HepG2 (cell line): ENCODE data around the gene SLCO2B1. TPM values are rescaled to one million over a fixed set of nuclear protein-coding genes. Genes with fewer than 3 reads are reported as not detected.

Source experiments
- ATAC-seq: fragments of 200-7000 bp; cut with Tn5 transposase; 3 replicates; pipeline ENCODE4 v1.9.1; 2020; ENCODE audit warnings: mild to moderate bottlenecking, moderate library complexity
- BruUV-seq: library from RNA; stranded (reverse); fragments of 400-500 nt; replicated peaks from 2 replicates; lab custom pipeline; 2021; lab: Mats Ljungman, UMichigan
- CTCF ChIA-PET: fragments of 300-600 bp; formaldehyde crosslinking; extraction: SDS; loops from one replicate; lab custom pipeline; 2021; ENCODE audit warnings: low total read pairs, inconsistent platforms, low intra/inter-chr PET ratio; lab: Yijun Ruan, JAX
- POLR2A ChIA-PET: fragments of 350-600 bp; sonication (Branson Sonifier 250); formaldehyde crosslinking; loops from one replicate; lab custom pipeline; 2020; ENCODE audit warnings: antibody characterized with exemption, inconsistent platforms; lab: Yijun Ruan, JAX
- DNase-seq: peaks from one replicate; pipeline ENCODE4 v3.0.0-alpha.2; 2015; ENCODE audit warnings: low spot score
- FAIRE-seq: peaks from 3 replicates; lab custom pipeline; 2011; peaks lifted over from hg19 to GRCh38; lab: Jason Lieb, UNC
- H2AFZ ChIP-seq: one replicate; pipeline ENCODE4 v1.6.1; 2011; ENCODE audit warnings: low read length, inconsistent platforms
- H3K27ac ChIP-seq: fragments of 300-600 bp; 3 replicates; pipeline ENCODE4 v1.8.0; 2011; ENCODE audit warnings: mixed run types, mild to moderate bottlenecking, mixed read lengths, low read length, inconsistent platforms; ENCODE audit not compliant: insufficient read depth; ENCODE audit errors: extremely low read length
- H3K27me3 ChIP-seq, 2 experiments: fragments of 200-600 bp in 1 of 2; 2 replicates in 1 of 2; 3 replicates in 1 of 2; pipeline versions ENCODE4 v1.6.0 to v1.8.0; 2011; ENCODE audit warnings: low read length in 2 of 2, mild to moderate bottlenecking in 2 of 2, moderate library complexity in 2 of 2, inconsistent platforms in 1 of 2; ENCODE audit not compliant: insufficient read depth in 2 of 2, control insufficient read depth in 1 of 2
- H3K36me3 ChIP-seq, 2 experiments: fragments of 200-600 bp in 1 of 2; replicated peaks in 1 of 2; 2 replicates in 1 of 2; 3 replicates in 1 of 2; pipeline versions ENCODE4 v1.5.1 to v1.8.0; 2011; ENCODE audit warnings: low read length in 2 of 2, inconsistent platforms in 1 of 2; ENCODE audit not compliant: insufficient read depth in 2 of 2, control insufficient read depth in 1 of 2
- H3K4me1 ChIP-seq: 2 replicates; pipeline ENCODE4 v1.5.1; 2012; ENCODE audit warnings: low read length, inconsistent platforms; ENCODE audit not compliant: insufficient read depth
- H3K4me2 ChIP-seq: 2 replicates; pipeline ENCODE4 v1.6.0; 2011; ENCODE audit warnings: low read depth, low read length, inconsistent platforms
- H3K4me3 ChIP-seq, 3 experiments: fragments of 200-600 bp in 1 of 3; sonication (generic), shearing (Covaris generic) in 1 of 3; replicated peaks in 1 of 3; 2 replicates each; pipeline ENCODE4 v1.5.1; 2011 to 2016; ENCODE audit warnings: low read length in 3 of 3, inconsistent platforms in 2 of 3, low read depth in 2 of 3, mild to moderate bottlenecking in 2 of 3, control low read depth in 1 of 3, mixed read lengths in 1 of 3; ENCODE audit not compliant: insufficient read depth in 1 of 3
- H3K79me2 ChIP-seq: one replicate; pipeline ENCODE4 v1.6.1; 2011; ENCODE audit warnings: low read length, inconsistent platforms; ENCODE audit not compliant: insufficient read depth
- H3K9ac ChIP-seq: 2 replicates; pipeline ENCODE4 v1.6.0; 2011; ENCODE audit warnings: mild to moderate bottlenecking, low read depth, low read length, inconsistent platforms; ENCODE audit not compliant: insufficient read depth
- H3K9me3 ChIP-seq: 2 replicates; pipeline ENCODE4 v1.5.1; 2012; ENCODE audit warnings: mild to moderate bottlenecking, low read length
- H4K20me1 ChIP-seq: 2 replicates; pipeline ENCODE4 v1.6.0; 2011; ENCODE audit warnings: inconsistent platforms, mild to moderate bottlenecking, low read length, moderate library complexity; ENCODE audit not compliant: insufficient read depth
- BRF2 ChIP-seq: sonication (generic); formaldehyde crosslinking; IDR thresholded peaks from 2 replicates; pipeline ENCODE4 v1.8.1; 2022; ENCODE audit warnings: mild to moderate bottlenecking, missing genetic modification reagents
- CERS6 ChIP-seq: sonication (generic); formaldehyde crosslinking; IDR thresholded peaks from 2 replicates; pipeline ENCODE4 v1.5.0; 2020; ENCODE audit warnings: missing genetic modification reagents
- DBP ChIP-seq: sonication (generic); formaldehyde crosslinking; IDR thresholded peaks from 2 replicates; pipeline ENCODE4 v1.4.0; 2020; ENCODE audit warnings: missing genetic modification reagents; ENCODE audit errors: not compliant biosample characterization
- GABPA ChIP-seq, 2 experiments: IDR thresholded peaks; 2 replicates each; pipeline ENCODE4 v1.6.1; 2011 to 2016; ENCODE audit warnings: low read depth in 2 of 2, low read length in 1 of 2, missing biosample characterization in 1 of 2, missing genetic modification characterization in 1 of 2
- GABPB1 ChIP-seq: IDR thresholded peaks from 2 replicates; pipeline ENCODE4 v1.6.1; 2016; ENCODE audit warnings: mild to moderate bottlenecking, missing genetic modification reagents, moderate library complexity, missing compliant biosample characterization
- MED1 ChIP-seq: sonication (generic); formaldehyde crosslinking; IDR thresholded peaks from 2 replicates; pipeline ENCODE4 v1.4.0; 2020; ENCODE audit warnings: missing genetic modification reagents
- NR2F2 ChIP-seq: IDR thresholded peaks from 2 replicates; pipeline ENCODE4 v1.6.1; 2012; ENCODE audit warnings: low read depth, inconsistent platforms, borderline replicate concordance
- SAFB2 ChIP-seq: sonication (generic); formaldehyde crosslinking; IDR thresholded peaks from 2 replicates; pipeline ENCODE4 v1.5.1; 2020; ENCODE audit warnings: missing genetic modification reagents, low read depth, mild to moderate bottlenecking, borderline replicate concordance
- ZNF326 ChIP-seq: sonication (generic); formaldehyde crosslinking; IDR thresholded peaks from 2 replicates; pipeline ENCODE4 v1.4.0; 2020; ENCODE audit warnings: missing genetic modification reagents, borderline replicate concordance
- ZSCAN25 ChIP-seq: sonication (generic); formaldehyde crosslinking; IDR thresholded peaks from 2 replicates; pipeline ENCODE4 v1.8.0; 2022; ENCODE audit warnings: mild to moderate bottlenecking, missing genetic modification reagents
- WGBS: methylation state at CpG from one replicate; pipeline ENCODE4 v1.1.6; 2017; ENCODE audit warnings: low lambda C conversion rate; 5-methylcytosine and 5-hydroxymethylcytosine counted together
- in situ Hi-C: cut with HindIII; loops from 2 replicates; pipeline ENCODE4 v1.10.0; 2017; ENCODE audit warnings: low pct_unique_long_range_greater_than_20kb; ENCODE audit not compliant: extremely low pct_ligation_motif_present
- intact Hi-C: fragments of 100-400 bp; cut with micrococcal nuclease; formaldehyde crosslinking; loops from one replicate; pipeline ENCODE4 v1.10.0; 2022; ENCODE audit not compliant: unreplicated experiment
- polyA plus RNA-seq, 8 experiments: library from polyadenylated mRNA; depleted of rRNA in 3 of 8; stranded (reverse) in 7 of 8; unstranded in 1 of 8; fragments of >200 nt; fragmentation: Illumina TruSeq in 4 of 8; extraction: Trizol in 4 of 8; gene quantifications; 2 replicates each; pipeline versions ENCODE4 v1.2.1 to v1.2.3, GENCODE V29; 2011 to 2016; ENCODE audit warnings: low read depth in 4 of 8, missing spikeins in 1 of 8, mixed read lengths in 1 of 8; ENCODE audit not compliant: insufficient read depth in 1 of 8
- total RNA-seq, 5 experiments: library from RNA; depleted of rRNA; stranded (reverse); fragments of >200 nt; fragmentation: Illumina TruSeq; extraction: Trizol; gene quantifications; 2 replicates each; pipeline ENCODE4 v1.2.3, GENCODE V29; 2016; ENCODE audit warnings: low read depth in 1 of 5
- TF ChIP-seq, protein P1 (sequence below): sonication (generic); formaldehyde crosslinking; IDR thresholded peaks from 2 replicates; pipeline ENCODE4 v1.4.0; 2020; ENCODE audit warnings: missing genetic modification reagents, borderline replicate concordance
- TF ChIP-seq, protein P2 (sequence below): IDR thresholded peaks from 2 replicates; pipeline ENCODE4 v1.6.1; 2012; ENCODE audit warnings: inconsistent platforms
- TF ChIP-seq, protein P3 (sequence below): sonication (generic); formaldehyde crosslinking; IDR thresholded peaks from 2 replicates; pipeline ENCODE4 v1.8.0; 2022; ENCODE audit warnings: missing genetic modification reagents, mild to moderate bottlenecking, moderate library complexity, borderline replicate concordance

The SLCO2B1 gene
- total and polyA plus RNA-seq, 2 of the 13 experiments (the other 11 are each of a cell fraction or from before 2014, with no cell fraction given): 15.3 to 19.8 TPM

DNA sequence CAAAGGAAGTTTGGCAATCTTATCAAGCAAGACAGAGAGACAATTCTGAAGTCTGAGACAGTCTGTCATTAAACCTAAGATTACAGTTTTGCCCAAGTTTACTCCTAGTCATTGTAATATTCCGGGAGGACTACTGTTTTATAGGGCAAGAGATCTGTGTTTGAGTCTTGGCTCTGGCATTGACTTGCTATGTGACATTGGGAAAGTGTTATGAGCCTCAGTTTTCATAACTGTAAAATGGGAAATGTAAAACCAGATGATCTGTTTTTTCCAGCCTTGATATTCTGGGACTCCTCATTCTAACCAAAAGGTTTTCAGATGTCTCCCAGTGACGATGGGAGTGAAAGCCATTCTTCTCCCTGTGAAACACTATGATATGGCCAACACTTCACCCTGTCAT, 24.3 kb upstream of the SLCO2B1 start:
- no peaks in the 10 kb centered on the region for H3K9me3 ChIP-seq
- ChIA-PET POLR2A (no interaction called here), CTCF (no interaction called here)
- H3K9ac ChIP-seq: no peak overlapping the region
- no peak for TF ChIP-seq BRF2 (CRISPR knock-in tag)
- TF ChIP-seq SAFB2 (CRISPR knock-in tag): no peak
- TF ChIP-seq CERS6: no peak
- TF ChIP-seq, protein P1, sequence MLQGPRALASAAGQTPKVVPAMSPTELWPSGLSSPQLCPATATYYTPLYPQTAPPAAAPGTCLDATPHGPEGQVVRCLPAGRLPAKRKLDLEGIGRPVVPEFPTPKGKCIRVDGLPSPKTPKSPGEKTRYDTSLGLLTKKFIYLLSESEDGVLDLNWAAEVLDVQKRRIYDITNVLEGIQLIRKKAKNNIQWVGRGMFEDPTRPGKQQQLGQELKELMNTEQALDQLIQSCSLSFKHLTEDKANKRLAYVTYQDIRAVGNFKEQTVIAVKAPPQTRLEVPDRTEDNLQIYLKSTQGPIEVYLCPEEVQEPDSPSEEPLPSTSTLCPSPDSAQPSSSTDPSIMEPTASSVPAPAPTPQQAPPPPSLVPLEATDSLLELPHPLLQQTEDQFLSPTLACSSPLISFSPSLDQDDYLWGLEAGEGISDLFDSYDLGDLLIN: no peak
- no peak for TF ChIP-seq GABPB1 (CRISPR knock-in tag)
- TF ChIP-seq, protein P2, sequence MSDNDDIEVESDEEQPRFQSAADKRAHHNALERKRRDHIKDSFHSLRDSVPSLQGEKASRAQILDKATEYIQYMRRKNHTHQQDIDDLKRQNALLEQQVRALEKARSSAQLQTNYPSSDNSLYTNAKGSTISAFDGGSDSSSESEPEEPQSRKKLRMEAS: no peak
- no peak for TF ChIP-seq GABPA (IDR thresholded peaks at IDR 0.05; ENCODE audit: low read depth, low read length)
- TF ChIP-seq GABPA (CRISPR knock-in tag; IDR thresholded peaks at IDR 0.05; ENCODE audit: low read depth): no peak
- no peak for TF ChIP-seq MED1 (CRISPR knock-in tag)
- TF ChIP-seq DBP (CRISPR knock-in tag): no peak
- TF ChIP-seq ZSCAN25: no peak
- no peak for TF ChIP-seq ZNF326 (CRISPR knock-in tag)
- no peak for TF ChIP-seq NR2F2
- TF ChIP-seq, protein P3, sequence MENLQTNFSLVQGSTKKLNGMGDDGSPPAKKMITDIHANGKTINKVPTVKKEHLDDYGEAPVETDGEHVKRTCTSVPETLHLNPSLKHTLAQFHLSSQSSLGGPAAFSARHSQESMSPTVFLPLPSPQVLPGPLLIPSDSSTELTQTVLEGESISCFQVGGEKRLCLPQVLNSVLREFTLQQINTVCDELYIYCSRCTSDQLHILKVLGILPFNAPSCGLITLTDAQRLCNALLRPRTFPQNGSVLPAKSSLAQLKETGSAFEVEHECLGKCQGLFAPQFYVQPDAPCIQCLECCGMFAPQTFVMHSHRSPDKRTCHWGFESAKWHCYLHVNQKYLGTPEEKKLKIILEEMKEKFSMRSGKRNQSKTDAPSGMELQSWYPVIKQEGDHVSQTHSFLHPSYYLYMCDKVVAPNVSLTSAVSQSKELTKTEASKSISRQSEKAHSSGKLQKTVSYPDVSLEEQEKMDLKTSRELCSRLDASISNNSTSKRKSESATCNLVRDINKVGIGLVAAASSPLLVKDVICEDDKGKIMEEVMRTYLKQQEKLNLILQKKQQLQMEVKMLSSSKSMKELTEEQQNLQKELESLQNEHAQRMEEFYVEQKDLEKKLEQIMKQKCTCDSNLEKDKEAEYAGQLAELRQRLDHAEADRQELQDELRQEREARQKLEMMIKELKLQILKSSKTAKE: no peak
- intact Hi-C loops (no loop called here), in situ Hi-C loops (no loop called here)
- no peak overlapping the region for H3K27ac ChIP-seq
- no peaks in the 10 kb centered on the region for H3K4me1 ChIP-seq
- no peak for ATAC-seq
- DNase-seq: no peak
- FAIRE-seq: no peak
- H3K4me3 ChIP-seq: no peak overlapping the region
- BruUV-seq: no TSS peak
- no peaks in the 10 kb centered on the region for H4K20me1 ChIP-seq
- H2AFZ ChIP-seq: no peak overlapping the region
- no peaks in the 10 kb centered on the region for H3K27me3 ChIP-seq
- no peak overlapping the region for H3K4me2 ChIP-seq
- no peaks in the 10 kb centered on the region for H3K79me2 ChIP-seq
- no peaks in the 10 kb centered on the region for H3K36me3 ChIP-seq
- WGBS: 13% methylated on average over 2 of the region's 2 CpGs
